ENCODE data around the gene FZD2.

- no peak for TF ChIP-seq CTCF (IDR thresholded peaks at IDR 0.05)
- no peak for TF ChIP-seq POLR2A (IDR thresholded peaks at IDR 0.05)
Observed at GRCh38 chr17:44601539-44601938, 44.3 kb downstream of the FZD2 start.
